Activated CD4-positive, alpha-beta T cell treated with anti-CD3 and anti-CD28 coated beads, Interleukin-2, amount 10 ng/mL, durations not matched to agents 7 days and 5 days (primary cell): Measurements from ENCODE around the gene TPCN1. TPM values are rescaled to one million over a fixed set of nuclear protein-coding genes. Genes with fewer than 3 reads are reported as not detected.
A peak's percentile ranks its signal among the peaks of the same experiment; 100 is the strongest.

Experiments used
- CTCF ChIA-PET: fragments of 350-600 bp; sonication (Branson Sonifier 250); formaldehyde crosslinking; loops from one replicate; lab custom pipeline; 2021; ENCODE audit warnings: antibody characterized with exemption; lab: Charles Lee
- POLR2A ChIA-PET: fragments of 350-600 bp; sonication (Branson Sonifier 250); formaldehyde crosslinking; loops from one replicate; lab custom pipeline; 2021; ENCODE audit warnings: antibody characterized with exemption; lab: Charles Lee
- DNase-seq: peaks from one replicate; pipeline ENCODE4 v3.0.0-alpha.2; 2020
- H3K27ac Mint-ChIP-seq: one replicate; pipeline ENCODE4 v1.8.0; 2021; ENCODE audit warnings: mild to moderate bottlenecking, moderate library complexity, mixed read lengths
- H3K27me3 Mint-ChIP-seq: one replicate; pipeline ENCODE4 v1.8.0; 2021; ENCODE audit warnings: mixed read lengths
- H3K36me3 Mint-ChIP-seq: one replicate; pipeline ENCODE4 v1.8.0; 2021; ENCODE audit warnings: low read depth, mixed read lengths
- H3K4me1 Mint-ChIP-seq: one replicate; pipeline ENCODE4 v1.8.0; 2021; ENCODE audit warnings: mixed read lengths
- H3K4me3 Mint-ChIP-seq: one replicate; pipeline ENCODE4 v1.8.0; 2021; ENCODE audit warnings: mild to moderate bottlenecking, moderate library complexity, mixed read lengths
- H3K9me3 Mint-ChIP-seq: one replicate; pipeline ENCODE4 v1.8.0; 2021; ENCODE audit warnings: mixed read lengths
- total RNA-seq, 2 experiments: library from RNA; stranded (reverse); gene quantifications; one replicate each; pipeline ENCODE4 v1.2.3, GENCODE V29; 2021

TPCN1 gene
- total RNA-seq, 2 experiments from 2014 or later: 18.6 to 20.9 TPM

GRCh38 chr12:113325916-113326315, 104.7 kb downstream of the TPCN1 start:
- H3K9me3 Mint-ChIP-seq: no peaks in the 10 kb centered on the region
- ChIA-PET CTCF (interaction anchor here (1.1 to 1.4 kb wide), 2 partner anchors 15 kb away, joined by 3 read pairs; no protein-coding TSS in a partner anchor), POLR2A (no interaction called here)
- no peak for DNase-seq
- no peak overlapping the region for H3K27ac Mint-ChIP-seq
- no peak overlapping the region for H3K4me3 Mint-ChIP-seq
- H3K36me3 Mint-ChIP-seq: peaks cover 46% of the 10 kb centered on the region
- H3K27me3 Mint-ChIP-seq: no peaks in the 10 kb centered on the region
- peaks cover 13% of the 10 kb centered on the region for H3K4me1 Mint-ChIP-seq

GRCh38 chr12:113326775-113327395, 105.6 kb downstream of the TPCN1 start:
- Mint-ChIP-seq H3K4me3 (no peak overlapping the region), H3K27ac (no peak overlapping the region), H3K36me3 (peaks cover 46% of the 10 kb centered on the region), H3K9me3 (no peaks in the 10 kb centered on the region), H3K4me1 (peaks cover 13% of the 10 kb centered on the region), H3K27me3 (no peaks in the 10 kb centered on the region)
- POLR2A ChIA-PET: no interaction called here
- CTCF ChIA-PET: interaction anchor here (1.1 to 1.4 kb wide), 2 partner anchors 14 to 16 kb away, joined by 3 read pairs; no protein-coding TSS in a partner anchor
- DNase-seq: no peak

- Mint-ChIP-seq H3K4me1 (peaks cover 17% of the 10 kb centered on the region), H3K9me3 (no peaks in the 10 kb centered on the region), H3K4me3 (no peak overlapping the region), H3K27me3 (no peaks in the 10 kb centered on the region), H3K36me3 (peaks cover 47% of the 10 kb centered on the region), H3K27ac (no peak overlapping the region)
- ChIA-PET POLR2A (no interaction called here), CTCF (interaction anchor here (0.7 to 0.8 kb wide), 2 partner anchors 9 to 22 kb away, joined by 3 to 7 read pairs; no protein-coding TSS in a partner anchor)
- DNase-seq: no peak
Observed at GRCh38 chr12:113328368-113328889, 107.2 kb downstream of the TPCN1 start.

GRCh38 chr12:113329022-113329790, 107.9 kb downstream of the TPCN1 start:
- H3K4me3 Mint-ChIP-seq: no peak overlapping the region
- peaks cover 21% of the 10 kb centered on the region for H3K4me1 Mint-ChIP-seq
- peaks cover 47% of the 10 kb centered on the region for H3K36me3 Mint-ChIP-seq
- ChIA-PET POLR2A (no interaction called here), CTCF (interaction anchor here (0.7 to 0.8 kb wide), 2 partner anchors 10 to 21 kb away, joined by 3 to 7 read pairs; no protein-coding TSS in a partner anchor)
- no peaks in the 10 kb centered on the region for H3K9me3 Mint-ChIP-seq
- H3K27ac Mint-ChIP-seq: no peak overlapping the region
- DNase-seq: no peak
- no peaks in the 10 kb centered on the region for H3K27me3 Mint-ChIP-seq

GRCh38 chr12:113329791-113330417, 108.6 kb downstream of the TPCN1 start:
- no peak overlapping the region for H3K4me3 Mint-ChIP-seq
- no peak for DNase-seq
- no peaks in the 10 kb centered on the region for H3K27me3 Mint-ChIP-seq
- H3K9me3 Mint-ChIP-seq: no peaks in the 10 kb centered on the region
- ChIA-PET CTCF (no interaction called here), POLR2A (no interaction called here)
- peaks cover 22% of the 10 kb centered on the region for H3K4me1 Mint-ChIP-seq
- no peak overlapping the region for H3K27ac Mint-ChIP-seq
- H3K36me3 Mint-ChIP-seq: peaks cover 45% of the 10 kb centered on the region

- Mint-ChIP-seq H3K9me3 (no peaks in the 10 kb centered on the region), H3K36me3 (peaks cover 44% of the 10 kb centered on the region), H3K27ac (no peak overlapping the region), H3K4me3 (no peak overlapping the region), H3K4me1 (peaks cover 23% of the 10 kb centered on the region), H3K27me3 (no peaks in the 10 kb centered on the region)
- no peak for DNase-seq
- CTCF ChIA-PET: no interaction called here
- POLR2A ChIA-PET: interaction anchor here (0.7 kb wide), 1 partner anchor 457 kb away, joined by 3 read pairs; no protein-coding TSS in a partner anchor
Observed at GRCh38 chr12:113330505-113330904, 109.2 kb downstream of the TPCN1 start.

GRCh38 chr12:113332688-113333417, 111.6 kb downstream of the TPCN1 start:
- no peaks in the 10 kb centered on the region for H3K27me3 Mint-ChIP-seq
- H3K27ac Mint-ChIP-seq: no peak overlapping the region
- peak overlapping the region; percentile 80 for H3K4me3 Mint-ChIP-seq
- POLR2A ChIA-PET: no interaction called here
- H3K4me1 Mint-ChIP-seq: peaks cover 21% of the 10 kb centered on the region
- H3K36me3 Mint-ChIP-seq: peaks cover 38% of the 10 kb centered on the region
- no peaks in the 10 kb centered on the region for H3K9me3 Mint-ChIP-seq
- DNase-seq: no peak
- CTCF ChIA-PET: interaction anchor here (0.6 to 1.8 kb wide), 4 partner anchors 14 to 128 kb away, joined by 3 to 4 read pairs (median 3); no protein-coding TSS in a partner anchor

GRCh38 chr12:113333418-113333750, 112.1 kb downstream of the TPCN1 start:
- Mint-ChIP-seq H3K4me3 (peak overlapping the region; percentile 80), H3K9me3 (no peaks in the 10 kb centered on the region), H3K27ac (no peak overlapping the region), H3K27me3 (no peaks in the 10 kb centered on the region), H3K4me1 (peaks cover 19% of the 10 kb centered on the region), H3K36me3 (peaks cover 36% of the 10 kb centered on the region)
- DNase-seq: no peak
- ChIA-PET CTCF (interaction anchor here (0.6 kb wide), 1 partner anchor 14 kb away, joined by 3 read pairs; no protein-coding TSS in a partner anchor), POLR2A (no interaction called here)

- Mint-ChIP-seq H3K9me3 (no peaks in the 10 kb centered on the region), H3K36me3 (peaks cover 28% of the 10 kb centered on the region), H3K4me3 (peak overlapping the region; percentile 80), H3K27ac (peak overlapping the region; percentile 60), H3K27me3 (no peaks in the 10 kb centered on the region), H3K4me1 (peaks cover 19% of the 10 kb centered on the region)
- DNase-seq: peak; percentile 13
- ChIA-PET POLR2A (no interaction called here), CTCF (interaction anchor here (1.1 kb wide), 1 partner anchor 125 kb away, joined by 3 read pairs; no protein-coding TSS in a partner anchor)
Observed at GRCh38 chr12:113333877-113334785, 112.9 kb downstream of the TPCN1 start.

- Mint-ChIP-seq H3K36me3 (peaks cover 23% of the 10 kb centered on the region), H3K9me3 (no peaks in the 10 kb centered on the region), H3K4me1 (peaks cover 19% of the 10 kb centered on the region), H3K4me3 (peak within 1 kb of the TSS; percentile 80), H3K27me3 (no peaks in the 10 kb centered on the region), H3K27ac (peak within 1 kb of the TSS; percentile 60)
- ChIA-PET CTCF (interaction anchor here (0.6 to 1.1 kb wide), 2 partner anchors 10 to 126 kb away, joined by 3 read pairs; no protein-coding TSS in a partner anchor), POLR2A (interaction anchor here (0.6 kb wide), 1 partner anchor 62 kb away, joined by 3 read pairs; no protein-coding TSS in a partner anchor)
- peak; percentile 87 for DNase-seq
Observed at GRCh38 chr12:113334786-113335539, 113.7 kb downstream of the TPCN1 start, which contains the start of gene SLC8B1. Gene SLC8B1 (minus strand): TSS chr12:113335109. CDS start chr12:113332878, 2,231 bp downstream.

GRCh38 chr12:113339540-113339939, 118.3 kb downstream of the TPCN1 start:
- no peaks in the 10 kb centered on the region for H3K27me3 Mint-ChIP-seq
- CTCF ChIA-PET: no interaction called here
- no peak for DNase-seq

More at GRCh38 chr12:113339540-113339939, 118.3 kb downstream of the TPCN1 start:
- H3K4me3 Mint-ChIP-seq: no peak overlapping the region
- H3K27ac Mint-ChIP-seq: no peak overlapping the region
- POLR2A ChIA-PET: no interaction called here
- peaks cover 2% of the 10 kb centered on the region for H3K4me1 Mint-ChIP-seq
- no peaks in the 10 kb centered on the region for H3K36me3 Mint-ChIP-seq
- no peaks in the 10 kb centered on the region for H3K9me3 Mint-ChIP-seq
